SU-DHL-6 (cell line): Measurements from ENCODE around the gene THSD4.

Source experiments
- EZH2phosphoT487 ChIP-seq: fragments of 200-600 bp; sonication (generic), shearing (Covaris generic); conservative IDR thresholded peaks from 2 replicates; pipeline ENCODE4 v1.6.1; 2018; ENCODE audit warnings: mild to moderate bottlenecking, antibody characterized with exemption, low read length, moderate library complexity, mixed read lengths
- TF ChIP-seq, protein P1 (sequence below): fragments of 200-600 bp; sonication (generic); IDR thresholded peaks from one replicate; pipeline ENCODE4 v1.5.1; 2017; ENCODE audit warnings: antibody characterized with exemption, mild to moderate bottlenecking, low read length, moderate library complexity; ENCODE audit not compliant: insufficient read depth, poor library complexity, severe bottlenecking

DNA sequence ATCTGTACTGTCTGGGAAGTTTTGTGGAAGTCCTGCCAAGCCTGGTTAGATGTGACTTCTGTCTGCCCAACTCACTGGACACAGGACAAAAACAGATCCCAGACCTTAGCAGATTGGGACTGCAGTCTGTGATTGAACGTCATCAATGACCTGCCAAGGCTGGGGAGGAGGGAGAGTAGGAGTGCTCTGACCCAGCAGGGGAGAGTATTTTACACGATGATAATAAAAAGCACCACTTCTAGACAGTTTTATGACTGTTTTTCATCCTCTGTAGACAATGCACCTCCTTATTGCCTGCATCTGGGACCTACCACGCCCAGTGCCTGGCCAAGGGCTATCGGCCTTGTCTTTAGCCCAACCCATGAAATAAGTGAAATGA, 592.8 kb downstream of the THSD4 start:
- TF ChIP-seq, protein P1, sequence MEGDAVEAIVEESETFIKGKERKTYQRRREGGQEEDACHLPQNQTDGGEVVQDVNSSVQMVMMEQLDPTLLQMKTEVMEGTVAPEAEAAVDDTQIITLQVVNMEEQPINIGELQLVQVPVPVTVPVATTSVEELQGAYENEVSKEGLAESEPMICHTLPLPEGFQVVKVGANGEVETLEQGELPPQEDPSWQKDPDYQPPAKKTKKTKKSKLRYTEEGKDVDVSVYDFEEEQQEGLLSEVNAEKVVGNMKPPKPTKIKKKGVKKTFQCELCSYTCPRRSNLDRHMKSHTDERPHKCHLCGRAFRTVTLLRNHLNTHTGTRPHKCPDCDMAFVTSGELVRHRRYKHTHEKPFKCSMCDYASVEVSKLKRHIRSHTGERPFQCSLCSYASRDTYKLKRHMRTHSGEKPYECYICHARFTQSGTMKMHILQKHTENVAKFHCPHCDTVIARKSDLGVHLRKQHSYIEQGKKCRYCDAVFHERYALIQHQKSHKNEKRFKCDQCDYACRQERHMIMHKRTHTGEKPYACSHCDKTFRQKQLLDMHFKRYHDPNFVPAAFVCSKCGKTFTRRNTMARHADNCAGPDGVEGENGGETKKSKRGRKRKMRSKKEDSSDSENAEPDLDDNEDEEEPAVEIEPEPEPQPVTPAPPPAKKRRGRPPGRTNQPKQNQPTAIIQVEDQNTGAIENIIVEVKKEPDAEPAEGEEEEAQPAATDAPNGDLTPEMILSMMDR = no peak
- no peak for TF ChIP-seq EZH2phosphoT487
